PC-3 (cell line): ENCODE data around the gene TRIM45. TPM values are rescaled to one million over a fixed set of nuclear protein-coding genes. Genes with fewer than 3 reads are reported as not detected.
A peak's percentile ranks its signal among the peaks of the same experiment; 100 is the strongest.

ENCODE experiments used
- ATAC-seq: fragments of 200-7000 bp; cut with Tn5 transposase; 2 replicates; pipeline ENCODE4 v1.9.1; 2020; ENCODE audit warnings: mild to moderate bottlenecking, moderate library complexity
- BruUV-seq: library from RNA; stranded (reverse); fragments of 400-500 nt; replicated peaks from 2 replicates; lab custom pipeline; 2021; lab: Mats Ljungman, UMichigan
- CTCF ChIA-PET: fragments of 300-600 bp; sonication (Branson Sonifier 250); formaldehyde crosslinking; loops from one replicate; lab custom pipeline; 2022; ENCODE audit warnings: antibody characterized with exemption; lab: Charles Lee
- POLR2A ChIA-PET: fragments of 300-600 bp; sonication (Branson Sonifier 250); formaldehyde crosslinking; loops from one replicate; lab custom pipeline; 2022; ENCODE audit warnings: antibody characterized with exemption; ENCODE audit not compliant: unreplicated experiment; lab: Charles Lee
- DNase-seq: peaks from one replicate; pipeline ENCODE4 v3.0.0-alpha.2; 2015
- H2AFZ ChIP-seq: fragments of 300-600 bp; sonication (generic); 2 replicates; pipeline ENCODE4 v1.6.0; 2016; ENCODE audit warnings: antibody characterized with exemption, low read length
- H3F3A ChIP-seq: fragments of 300-600 bp; sonication (generic); one replicate; pipeline ENCODE4 v1.6.0; 2017; ENCODE audit warnings: antibody characterized with exemption, low read length, control low read depth, mild to moderate bottlenecking; ENCODE audit not compliant: unreplicated experiment
- H3K27ac ChIP-seq: fragments of 300-600 bp; sonication (generic); 2 replicates; pipeline ENCODE4 v1.5.1; 2016; ENCODE audit warnings: mild to moderate bottlenecking, low read length
- H3K27me3 ChIP-seq: fragments of 300-600 bp; sonication (generic); 2 replicates; pipeline ENCODE4 v1.6.1; 2016; ENCODE audit warnings: low read length, mixed read lengths
- H3K36me3 ChIP-seq: fragments of 300-600 bp; sonication (generic); 2 replicates; pipeline ENCODE4 v1.6.1; 2016; ENCODE audit warnings: low read depth, mixed run types, low read length, mixed read lengths
- H3K4me1 ChIP-seq: fragments of 300-600 bp; sonication (generic); 2 replicates; pipeline ENCODE4 v1.5.1; 2016; ENCODE audit warnings: low read length; ENCODE audit not compliant: insufficient read depth
- H3K4me2 ChIP-seq: fragments of 300-600 bp; sonication (generic); 2 replicates; pipeline ENCODE4 v1.6.0; 2016; ENCODE audit warnings: low read length
- H3K4me3 ChIP-seq: fragments of 300-600 bp; sonication (generic); 2 replicates; pipeline ENCODE4 v1.5.1; 2016; ENCODE audit warnings: mild to moderate bottlenecking, low read length, mixed read lengths
- H3K79me2 ChIP-seq: fragments of 300-600 bp; sonication (generic); 2 replicates; pipeline ENCODE4 v1.6.1; 2017; ENCODE audit warnings: low read length, mixed read lengths
- H3K9ac ChIP-seq: fragments of 300-600 bp; sonication (generic); 2 replicates; pipeline ENCODE4 v1.6.0; 2016; ENCODE audit warnings: mild to moderate bottlenecking, low read length
- H3K9me2 ChIP-seq: fragments of 300-600 bp; sonication (generic); replicated peaks from 2 replicates; pipeline ENCODE4 v1.6.1; 2016; ENCODE audit warnings: mixed run types, low read length, mixed read lengths
- H3K9me3 ChIP-seq: fragments of 300-600 bp; sonication (generic); 2 replicates; pipeline ENCODE4 v1.6.1; 2016; ENCODE audit warnings: low read length, mixed read lengths
- H4K20me1 ChIP-seq: fragments of 300-600 bp; sonication (generic); 2 replicates; pipeline ENCODE4 v1.6.1; 2016; ENCODE audit warnings: low read length, mixed read lengths
- CTCF ChIP-seq: fragments of 300-600 bp; sonication (generic); conservative IDR thresholded peaks from 2 replicates; pipeline ENCODE4 v1.5.1; 2017; ENCODE audit warnings: antibody characterized with exemption, low read depth, mild to moderate bottlenecking, low read length
- EZH2 ChIP-seq: fragments of 300-600 bp; sonication (generic); IDR thresholded peaks from one replicate; pipeline ENCODE4 v1.6.1; 2017; ENCODE audit warnings: antibody characterized with exemption, mild to moderate bottlenecking, low read length; ENCODE audit not compliant: unreplicated experiment
- EZH2phosphoT487 ChIP-seq: fragments of 300-600 bp; sonication (generic); IDR thresholded peaks from 2 replicates; pipeline ENCODE4 v1.6.1; 2018; ENCODE audit warnings: mild to moderate bottlenecking, antibody characterized with exemption, low read length, borderline replicate concordance
- intact Hi-C: fragments of 100-400 bp; cut with micrococcal nuclease; formaldehyde crosslinking; loops from 2 replicates; pipeline ENCODE4 v1.9.0; 2023
- total RNA-seq: library from RNA; depleted of rRNA; stranded (reverse); fragments of >200 nt; gene quantifications from 2 replicates; pipeline ENCODE4 v1.2.3, GENCODE V29; 2014

TRIM45 gene
- total RNA-seq, 1 experiment from 2014 or later: 4.3 TPM

- DNase-seq (no peak), ATAC-seq (no peak)
- H3K9me2 ChIP-seq: no peaks in the 10 kb centered on the region
- no peaks in the 10 kb centered on the region for H4K20me1 ChIP-seq
- H3K9ac ChIP-seq: no peak overlapping the region
- H2AFZ ChIP-seq: no peak overlapping the region
- BruUV-seq: no TSS peak
- no peaks in the 10 kb centered on the region for H3K27me3 ChIP-seq
- H3K27ac ChIP-seq: peak overlapping the region; percentile 35
- peaks cover 19% of the 10 kb centered on the region for H3K4me1 ChIP-seq
- H3K79me2 ChIP-seq: no peaks in the 10 kb centered on the region
- H3F3A ChIP-seq: no peaks in the 10 kb centered on the region
- intact Hi-C loops: loop anchor here (2.0 kb wide), 1 partner anchor 16 kb away; no protein-coding TSS in a partner anchor
- TF ChIP-seq EZH2phosphoT487: no peak
- no peak for TF ChIP-seq EZH2
- no peak for TF ChIP-seq CTCF
- ChIA-PET CTCF (interaction anchor here (0.5 to 1.3 kb wide), 3 partner anchors 52 to 422 kb away, joined by 3 to 7 read pairs (median 7); no protein-coding TSS in a partner anchor), POLR2A (interaction anchor here (0.6 to 1.4 kb wide), 2 partner anchors 22 to 210 kb away, joined by 3 to 7 read pairs; no protein-coding TSS in a partner anchor)
- H3K9me3 ChIP-seq: no peaks in the 10 kb centered on the region
- H3K4me2 ChIP-seq: no peak overlapping the region
- H3K36me3 ChIP-seq: peaks cover 55% of the 10 kb centered on the region
- no peak overlapping the region for H3K4me3 ChIP-seq
Observed at GRCh38 chr1:117076648-117077047, 44.9 kb downstream of the TRIM45 start.

DNA sequence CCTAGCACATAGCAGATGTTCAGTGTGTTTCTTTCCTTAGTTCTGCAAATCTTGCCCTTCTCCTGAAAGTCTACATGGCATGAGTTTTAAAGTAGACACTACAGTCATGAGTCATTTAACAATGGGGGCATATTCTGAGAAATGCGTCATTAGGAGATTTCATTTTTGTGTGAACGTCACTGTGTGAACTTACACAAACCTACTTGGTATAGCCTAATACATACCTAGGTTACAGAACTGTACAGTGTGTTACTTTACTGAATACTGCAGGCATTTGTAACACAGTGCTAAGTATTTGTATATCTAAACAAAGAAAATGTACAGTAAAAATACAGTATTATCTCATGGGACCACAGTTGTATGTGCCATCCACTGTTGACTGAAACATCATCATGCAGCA, 51.4 kb downstream of the TRIM45 start:
- no peak overlapping the region for H2AFZ ChIP-seq
- H3K9ac ChIP-seq: no peak overlapping the region
- ChIA-PET CTCF (no interaction called here), POLR2A (no interaction called here)
- H3K27ac ChIP-seq: no peak overlapping the region
- no peak for TF ChIP-seq EZH2
- no peak for TF ChIP-seq EZH2phosphoT487
- no peaks in the 10 kb centered on the region for H3K79me2 ChIP-seq
- no TSS peak for BruUV-seq
- H3K4me1 ChIP-seq: no peaks in the 10 kb centered on the region
- H3K9me2 ChIP-seq: no peaks in the 10 kb centered on the region
- H3K27me3 ChIP-seq: no peaks in the 10 kb centered on the region
- H4K20me1 ChIP-seq: no peaks in the 10 kb centered on the region
- intact Hi-C loops: no loop called here
- H3K9me3 ChIP-seq: no peaks in the 10 kb centered on the region
- no peak for DNase-seq
- no peak overlapping the region for H3K4me2 ChIP-seq
- ATAC-seq: no peak
- no peak overlapping the region for H3K4me3 ChIP-seq
- peaks cover 14% of the 10 kb centered on the region; the same call in 1 of the 2 replicates for H3K36me3 ChIP-seq
- H3F3A ChIP-seq: no peaks in the 10 kb centered on the region

DNA sequence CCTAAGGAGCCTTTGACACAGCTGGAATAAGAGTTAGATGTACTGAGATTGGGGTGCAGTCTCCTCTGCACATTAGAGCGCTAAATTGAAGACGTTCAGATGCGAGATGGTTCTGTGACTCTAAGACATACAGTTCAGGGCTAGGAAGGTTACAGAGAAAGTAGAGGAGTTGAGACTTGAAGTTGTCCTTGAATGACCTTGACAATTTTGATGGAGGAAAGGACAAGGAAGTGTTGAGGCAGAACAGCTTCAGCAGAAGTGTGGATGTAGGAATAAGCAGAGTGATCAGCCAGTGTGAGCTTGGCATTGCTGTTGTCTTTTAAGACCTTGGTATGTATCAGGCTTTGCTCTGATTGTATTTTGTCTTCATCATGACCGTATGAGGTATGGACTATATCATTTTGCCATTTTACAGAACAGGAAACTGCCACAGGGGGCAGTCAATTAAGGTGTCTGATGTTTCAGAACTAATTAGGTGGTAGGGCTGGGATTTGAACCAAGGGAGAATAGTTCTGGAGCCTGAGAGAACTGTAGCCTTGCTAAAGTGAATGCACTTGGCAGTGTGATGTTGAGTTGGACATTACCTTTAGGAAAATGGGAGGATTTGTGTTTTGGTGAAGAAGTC, 52.2 kb downstream of the TRIM45 start:
- intact Hi-C loops: loop anchor here (10.0 kb wide), 1 partner anchor 685 kb away; no protein-coding TSS in a partner anchor
- DNase-seq (no peak), ATAC-seq (no peak)
- Histone ChIP-seq H3K79me2 (no peaks in the 10 kb centered on the region), H3F3A (no peaks in the 10 kb centered on the region), H3K4me2 (no peak overlapping the region), H3K4me1 (no peaks in the 10 kb centered on the region), H3K9me2 (no peaks in the 10 kb centered on the region), H3K9ac (no peak overlapping the region), H3K27ac (no peak overlapping the region), H3K9me3 (no peaks in the 10 kb centered on the region), H4K20me1 (no peaks in the 10 kb centered on the region), H3K27me3 (no peaks in the 10 kb centered on the region), H2AFZ (no peak overlapping the region), H3K4me3 (no peak overlapping the region), H3K36me3 (peaks cover 10% of the 10 kb centered on the region; the same call in 1 of the 2 replicates)
- BruUV-seq: no TSS peak
- ChIA-PET CTCF (interaction anchor here (0.7 kb wide), 1 partner anchor 141 kb away, joined by 3 read pairs; the partner anchor contains the start of gene VTCN1), POLR2A (no interaction called here)
- TF ChIP-seq CTCF (no peak), EZH2phosphoT487 (no peak)
